Stimulated activated CD4-positive, alpha-beta T cell treated with anti-CD3 and anti-CD28 coated beads, TNF-alpha, amount 100 ng/mL, for 48 hours (primary cell): ENCODE measurements around the gene CMSS1.

Experiments
- DNase-seq, 3 donors: peaks; one replicate each; pipeline ENCODE4 v3.0.0-alpha.2; 2020; ENCODE audit warnings: low read depth in 3 of 3

CMSS1 gene

DNA sequence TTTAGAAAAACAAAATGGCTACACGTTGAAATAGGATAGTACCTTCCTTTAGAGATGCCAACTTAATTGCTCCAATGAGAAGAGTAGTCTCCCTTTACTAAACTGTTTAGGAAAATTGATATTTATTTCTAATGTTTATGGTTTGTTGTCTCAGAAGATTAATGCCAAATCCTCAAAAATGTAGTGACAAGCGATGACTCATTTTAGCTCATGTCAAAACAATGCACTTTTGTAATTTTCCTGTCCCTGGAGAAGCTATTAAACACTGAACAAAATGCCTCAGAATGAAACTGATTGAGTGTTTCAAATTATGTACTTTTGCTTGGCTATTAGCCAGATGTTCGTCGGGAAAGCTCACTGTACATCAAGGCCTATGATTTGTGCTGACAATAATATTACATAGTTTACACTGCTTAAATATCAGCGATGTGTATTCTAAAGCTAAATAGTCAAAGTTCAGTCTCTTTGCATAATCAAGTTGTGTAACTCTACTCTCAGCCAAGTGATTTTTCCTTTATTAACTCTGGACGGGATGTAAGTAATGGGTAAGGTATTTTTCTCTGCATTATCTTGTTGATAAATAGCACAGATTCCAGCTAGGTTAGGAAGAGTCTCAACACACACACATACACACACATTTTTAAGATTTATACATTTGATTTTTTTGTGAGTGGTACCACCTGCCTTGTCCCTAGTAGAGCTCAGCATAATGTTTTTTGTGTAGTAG, 83.7 kb downstream of the CMSS1 start:
- DNase-seq: no peak

DNA sequence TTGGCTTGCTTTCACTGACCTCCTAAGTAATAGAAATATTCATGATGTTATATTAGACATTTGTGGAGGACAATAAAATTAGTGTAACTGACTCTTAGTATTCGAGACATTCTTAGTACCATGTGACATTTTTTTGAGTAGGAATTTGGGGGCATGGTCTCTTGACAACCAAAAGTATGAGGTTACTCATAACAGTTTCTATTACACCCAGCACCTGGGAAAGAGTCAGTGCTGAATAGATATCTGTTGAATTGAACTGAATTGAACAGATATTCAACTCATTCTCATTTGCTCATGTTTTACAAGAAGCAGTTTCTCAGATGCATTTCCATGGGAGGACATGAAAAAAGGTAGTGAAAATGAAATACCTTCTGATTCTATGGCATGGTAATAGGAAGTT, 84.4 kb downstream of the CMSS1 start:
- no peak for DNase-seq

DNA sequence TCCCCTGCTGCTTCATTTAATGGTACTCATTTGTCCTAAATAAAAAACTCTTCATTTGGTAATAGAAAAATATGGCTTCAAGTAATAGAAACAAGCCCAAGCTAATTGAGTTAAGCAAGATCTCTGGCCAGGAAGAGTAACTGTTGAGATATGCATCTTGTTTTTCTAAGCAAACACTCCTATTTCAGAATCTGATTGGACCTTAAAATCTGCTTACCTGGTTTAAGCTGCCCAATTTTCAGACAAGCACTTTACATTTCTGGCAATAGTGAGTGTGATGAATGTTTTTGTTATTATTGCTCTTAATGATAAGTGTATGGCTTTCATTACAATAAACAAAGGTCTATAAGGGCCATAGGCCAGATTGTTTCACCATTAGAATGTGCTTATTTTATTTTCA, 86.2 kb downstream of the CMSS1 start:
- DNase-seq: no peak

DNA sequence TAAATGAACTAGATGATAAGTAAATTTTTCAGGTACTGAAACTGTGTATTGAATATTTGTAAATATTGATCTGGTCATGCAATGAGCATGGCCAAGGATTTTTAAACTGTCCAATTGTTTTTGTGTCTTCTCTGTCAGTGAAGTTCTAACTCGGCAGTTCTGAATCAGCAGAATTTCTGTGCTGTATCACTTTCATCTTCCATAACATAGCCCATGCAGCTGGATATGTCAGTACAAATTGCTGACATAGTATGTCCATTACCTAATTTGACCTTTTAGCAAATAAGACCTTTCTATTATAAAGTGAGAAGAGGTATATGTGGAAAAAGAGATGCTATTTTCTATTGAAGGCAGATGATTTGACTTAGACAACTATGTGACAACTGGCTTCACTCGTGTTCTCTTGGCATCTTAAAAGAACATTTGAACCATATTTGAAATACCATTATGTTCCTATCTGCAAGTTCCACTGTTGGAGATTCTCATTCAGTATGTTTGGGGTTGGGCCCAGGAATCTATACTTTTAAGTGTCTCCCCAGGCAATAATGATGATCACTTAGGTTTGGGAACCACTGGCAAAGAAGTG, 90.4 kb downstream of the CMSS1 start:
- DNase-seq: no peak

DNA sequence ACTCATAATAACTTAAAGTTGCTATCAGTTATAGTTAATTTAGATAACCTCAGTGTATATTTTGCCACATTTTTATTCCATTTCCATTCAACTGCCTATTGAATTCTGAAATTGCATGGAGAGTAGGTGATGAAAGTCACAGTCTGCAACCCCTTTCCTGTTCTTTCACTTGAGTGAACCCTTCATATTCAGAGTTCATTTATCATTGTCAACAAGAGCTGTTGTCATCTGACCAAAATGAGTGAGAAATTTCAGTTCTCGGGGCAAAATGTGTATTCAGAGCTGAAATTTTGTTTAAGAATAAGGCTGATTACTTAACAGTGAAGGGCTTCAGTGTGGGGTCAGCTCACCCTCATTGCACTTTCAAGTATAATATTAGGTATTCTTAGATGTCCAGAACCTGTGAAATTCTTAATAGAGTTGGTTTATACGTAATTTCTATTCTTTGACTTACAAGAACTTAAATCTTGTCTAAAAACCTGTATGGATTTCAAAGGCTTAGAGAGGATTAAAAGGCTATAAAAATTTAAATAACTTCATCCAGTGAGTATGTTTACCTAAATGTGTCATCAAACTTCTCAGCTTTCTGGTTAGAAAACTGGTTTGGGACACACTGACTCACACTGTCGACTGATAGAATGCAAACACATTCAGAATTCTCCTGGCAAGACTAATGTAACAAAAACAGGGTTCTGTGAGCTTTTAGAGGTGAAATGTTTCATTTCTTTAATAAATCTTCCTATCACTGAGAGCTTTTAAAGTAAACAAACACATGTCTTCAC, 92.2 kb downstream of the CMSS1 start:
- no peak for DNase-seq

DNA sequence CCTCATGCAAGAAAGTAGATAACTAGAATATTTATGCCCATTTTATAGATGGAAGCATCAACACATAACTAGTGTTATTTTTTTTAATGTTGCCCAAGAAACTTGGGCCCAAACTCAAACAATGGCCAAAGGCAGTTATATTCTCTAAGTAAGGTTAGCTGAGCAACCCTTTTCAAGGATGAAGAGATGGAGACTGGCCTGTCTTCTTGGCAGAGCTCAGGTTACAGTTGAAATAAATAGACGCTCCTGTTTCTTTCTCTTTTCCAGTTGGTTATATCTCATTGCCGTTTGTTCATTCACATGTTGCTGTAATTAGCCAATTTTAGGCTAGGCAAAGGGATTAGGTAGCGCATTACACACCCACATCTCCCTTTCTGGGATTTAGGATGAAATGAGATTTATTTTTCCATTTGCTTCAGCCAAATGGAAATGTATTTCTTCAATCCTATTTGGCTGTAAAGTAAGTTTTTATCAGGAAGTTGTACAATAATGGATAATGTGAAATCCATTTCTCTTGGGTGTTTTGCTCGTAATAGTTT, 93.2 kb downstream of the CMSS1 start:
- no peak for DNase-seq

DNA sequence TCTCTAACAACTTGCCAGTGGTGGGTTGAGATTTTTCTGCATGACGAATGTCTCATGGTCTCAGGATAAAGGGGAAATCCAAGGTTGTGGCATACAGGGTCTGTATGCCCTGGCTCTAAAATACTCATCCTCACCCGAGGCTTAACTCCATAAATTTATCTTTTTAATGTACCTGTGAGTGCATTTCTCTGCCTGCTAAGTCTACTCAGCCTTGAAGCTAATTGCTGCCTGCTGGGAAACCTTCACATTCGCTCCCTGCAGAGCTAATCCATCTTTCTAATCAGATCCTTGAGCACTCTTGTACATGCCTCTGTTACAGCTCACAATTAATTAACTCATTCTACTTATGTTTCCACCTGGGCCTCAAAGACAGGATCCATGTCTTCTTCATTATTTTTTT, 93.8 kb downstream of the CMSS1 start:
- no peak for DNase-seq

DNA sequence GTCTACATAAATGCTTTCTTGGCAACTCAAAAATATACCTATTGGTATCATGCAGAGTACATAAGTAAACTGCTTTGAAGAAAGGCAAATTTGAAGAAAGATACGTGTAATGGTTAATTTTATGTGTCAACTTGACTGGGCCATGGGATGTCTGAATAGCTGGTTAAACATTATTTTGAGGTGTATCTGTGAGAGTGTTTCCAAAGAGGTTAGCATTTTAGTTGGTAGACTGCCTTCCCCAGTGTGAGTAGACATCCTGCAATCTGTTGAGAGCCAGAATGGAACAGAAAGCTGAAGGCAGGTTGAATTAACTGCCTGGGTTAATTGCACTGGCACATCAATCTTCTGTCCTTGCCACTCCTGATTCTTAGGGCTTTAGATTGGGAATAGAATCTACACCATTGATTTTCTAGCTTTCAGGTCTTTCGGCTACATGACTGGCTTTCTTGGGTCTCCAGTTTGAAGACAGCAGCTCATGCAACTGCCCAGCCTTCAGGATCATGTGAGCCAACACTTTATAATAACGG, 98.3 kb downstream of the CMSS1 start:
- DNase-seq: no peak

DNA sequence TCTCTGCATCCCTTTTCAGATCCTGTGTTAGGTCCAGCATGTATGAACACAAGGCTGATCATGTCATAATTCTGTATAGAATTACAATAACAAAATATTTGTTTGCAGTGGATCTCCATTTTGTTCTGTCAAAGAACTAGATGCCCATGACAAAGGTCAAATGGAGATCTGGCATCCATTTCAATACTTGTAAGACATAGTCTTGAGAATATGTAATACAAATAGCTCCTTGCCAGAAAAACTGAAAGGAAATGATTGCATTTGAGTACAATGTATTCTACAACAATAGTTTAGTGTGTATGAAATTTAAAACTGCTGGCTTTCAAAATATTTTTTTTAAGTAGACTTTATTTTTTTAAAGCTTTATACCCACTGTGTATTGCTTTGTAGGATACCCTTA, 101.1 kb downstream of the CMSS1 start:
- no peak for DNase-seq

DNA sequence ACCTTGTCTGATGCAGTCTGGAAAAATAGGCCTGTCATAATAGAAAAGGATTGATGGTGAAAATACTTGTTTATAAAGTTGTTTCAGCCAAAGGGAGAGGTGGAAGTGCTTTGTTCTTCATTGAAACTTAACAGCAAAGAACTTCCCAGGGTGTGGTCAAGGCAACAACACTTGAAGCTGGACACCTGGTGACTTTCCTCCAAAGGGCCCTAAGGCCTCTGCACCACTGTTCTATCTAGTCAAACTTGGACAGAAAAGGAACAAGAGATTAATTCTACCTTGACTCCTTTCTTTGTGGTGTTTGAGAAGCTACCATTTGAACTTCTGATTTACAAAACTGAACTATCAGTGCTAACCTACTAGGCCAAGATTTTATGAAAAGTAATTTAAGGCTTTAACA, 102.0 kb downstream of the CMSS1 start:
- DNase-seq: no peak

DNA sequence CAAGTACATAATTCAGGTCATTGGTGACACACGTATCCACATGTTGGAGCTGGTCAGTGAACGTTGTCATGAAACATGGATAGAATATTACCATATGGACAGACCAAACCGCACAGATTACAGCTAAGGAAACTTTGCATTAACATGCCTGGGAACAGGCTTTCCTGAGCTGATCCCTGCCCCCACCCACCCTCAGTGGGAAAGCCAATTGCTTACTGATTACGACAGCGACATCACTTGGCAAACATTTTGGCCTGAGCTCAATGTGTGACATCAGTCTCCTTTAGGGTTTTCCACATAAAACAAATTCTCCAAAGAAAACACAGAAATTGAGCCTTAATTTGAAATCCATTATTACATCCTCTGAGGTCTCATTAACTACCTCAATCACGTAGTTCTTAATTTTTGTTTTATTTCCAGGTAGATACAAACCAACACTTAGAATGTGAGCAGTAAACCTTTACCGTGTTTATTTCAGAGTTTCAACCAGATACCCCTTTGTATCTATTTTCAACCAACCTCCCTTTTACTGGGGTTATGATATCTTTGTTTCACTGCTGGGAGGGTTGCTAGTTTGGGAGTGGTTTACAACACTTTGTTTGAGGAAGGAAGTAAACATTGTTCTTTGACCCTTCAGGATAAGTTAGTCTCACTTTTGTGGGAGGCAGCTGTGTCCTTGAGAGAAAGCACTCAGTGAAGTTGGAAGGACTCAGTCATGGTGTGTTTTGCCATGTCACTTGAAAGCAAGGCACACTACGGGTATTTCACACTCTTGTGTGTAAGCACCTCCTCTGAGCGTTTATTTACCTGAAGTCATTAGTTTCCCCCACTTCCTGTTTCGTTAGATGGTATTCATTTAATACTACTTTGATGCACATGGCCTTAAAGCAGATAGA, 103.1 kb downstream of the CMSS1 start:
- no peak for DNase-seq

DNA sequence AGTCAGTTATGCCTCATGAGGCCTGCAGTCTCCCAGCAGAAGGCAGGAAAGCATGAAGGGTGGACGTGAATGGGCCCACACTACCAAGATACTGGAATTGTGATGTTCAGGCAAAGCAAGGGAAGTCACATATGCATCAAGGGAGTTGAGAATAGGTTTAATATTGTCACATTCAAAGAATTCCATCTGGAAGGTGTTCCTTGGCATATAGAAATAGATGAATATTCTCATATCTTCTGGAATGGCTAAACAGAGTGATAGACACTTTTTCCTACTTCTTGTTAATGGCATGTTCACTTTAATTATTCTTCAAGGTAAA, 103.7 kb downstream of the CMSS1 start:
- no peak for DNase-seq

DNA sequence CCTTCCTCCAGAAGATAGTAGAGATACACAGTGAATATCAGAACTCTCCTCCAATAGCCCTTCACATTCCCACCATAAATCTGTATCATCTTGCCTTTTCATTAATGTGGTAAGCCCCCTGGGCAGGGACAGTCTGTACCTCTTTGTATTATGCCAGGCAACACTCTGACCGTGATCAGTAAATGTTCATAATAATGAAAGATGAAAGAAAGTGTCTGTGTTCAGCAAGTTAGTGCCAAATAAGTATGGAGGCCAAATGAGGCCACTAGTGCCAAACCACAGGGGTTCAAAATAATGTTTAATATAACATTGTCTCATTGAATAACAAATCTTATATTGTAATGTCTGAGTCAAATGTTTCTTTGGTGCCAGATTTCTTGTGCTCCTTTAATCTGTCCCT, 104.3 kb downstream of the CMSS1 start:
- DNase-seq: no peak

DNA sequence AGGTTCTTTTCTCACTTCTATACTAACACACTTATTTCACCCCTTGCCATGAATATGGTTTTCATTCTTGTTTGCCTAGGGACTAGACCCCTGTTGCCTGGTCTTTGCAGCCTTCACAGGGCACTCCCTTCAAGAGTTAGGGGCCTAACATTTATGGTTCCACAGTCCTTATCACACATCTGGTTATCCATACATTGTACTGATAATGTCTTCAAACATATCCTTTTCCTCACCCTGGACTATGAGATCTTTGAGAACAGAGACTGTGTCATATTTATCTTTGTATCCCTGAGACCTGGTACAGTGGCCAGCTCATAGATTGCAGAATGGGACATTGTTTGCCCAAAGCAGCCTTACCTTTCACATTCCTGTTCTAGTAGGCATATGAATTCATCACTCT, 106.2 kb downstream of the CMSS1 start:
- no peak for DNase-seq

DNA sequence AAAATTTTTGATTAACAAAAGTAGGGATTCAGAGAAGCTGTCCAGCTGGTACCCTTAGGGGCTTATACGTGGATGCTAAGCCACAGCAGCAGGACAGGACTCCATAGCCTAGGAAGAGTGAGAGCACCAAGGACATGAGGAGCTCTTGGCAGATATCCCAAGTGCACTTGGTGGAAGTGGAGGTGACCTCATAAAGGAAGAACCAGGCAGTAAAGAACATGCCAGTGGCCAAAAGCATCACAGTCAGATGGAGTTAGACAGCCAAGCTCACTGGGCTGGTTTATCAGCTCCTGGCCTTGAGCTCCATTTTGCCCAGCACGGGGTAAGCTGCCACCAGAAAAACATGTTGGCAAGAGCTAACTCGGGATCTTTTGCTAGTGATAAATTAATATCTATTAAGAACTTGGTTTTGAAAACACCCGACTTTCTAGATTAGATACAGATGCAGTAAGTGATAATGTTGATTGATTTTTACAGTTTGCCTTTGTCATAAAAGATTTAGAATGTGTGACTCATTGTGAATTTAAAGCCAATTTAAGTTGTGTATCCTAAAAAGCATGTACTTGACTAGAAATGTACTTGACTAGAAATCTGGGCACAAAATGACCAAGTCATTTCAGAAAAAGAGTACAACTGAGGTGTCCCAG, 108.0 kb downstream of the CMSS1 start:
- no peak for DNase-seq

DNA sequence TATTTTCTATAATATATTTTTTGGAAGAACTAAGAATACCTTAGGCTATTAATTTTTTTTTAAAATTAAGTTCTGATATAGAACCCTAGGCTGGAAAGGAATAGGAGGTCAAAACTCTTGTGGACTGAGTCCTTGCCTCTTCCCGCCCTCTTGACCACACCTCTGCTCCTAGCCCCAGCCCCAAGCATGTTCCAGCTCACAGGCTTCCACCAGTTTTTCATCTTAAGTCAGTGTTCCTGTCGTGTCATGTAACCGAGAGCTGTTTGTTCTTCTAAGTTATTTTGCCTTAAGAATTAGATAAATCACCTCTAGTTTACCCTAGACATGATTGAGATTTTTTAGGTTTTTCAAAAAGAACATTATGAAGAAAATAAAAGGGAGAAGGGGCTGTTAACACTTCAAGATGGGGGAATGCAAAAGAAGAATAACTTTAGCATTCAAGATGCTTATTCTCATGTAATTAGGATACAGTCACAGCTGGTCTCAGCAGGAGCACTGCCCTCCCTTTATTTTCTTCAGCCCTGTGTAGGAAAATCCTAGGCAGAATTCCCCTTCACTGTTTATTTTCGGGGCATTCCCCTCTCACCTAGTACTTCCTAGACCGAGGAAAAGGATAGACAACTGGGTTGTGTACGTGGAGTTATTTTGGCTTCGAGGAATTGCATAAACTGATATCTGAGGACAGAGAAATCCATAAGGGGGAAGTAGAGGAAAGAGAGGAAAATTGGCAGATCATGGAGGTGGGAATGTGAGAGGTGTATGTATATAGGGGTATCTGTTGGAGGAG, 110.2 kb downstream of the CMSS1 start:
- DNase-seq: no peak

DNA sequence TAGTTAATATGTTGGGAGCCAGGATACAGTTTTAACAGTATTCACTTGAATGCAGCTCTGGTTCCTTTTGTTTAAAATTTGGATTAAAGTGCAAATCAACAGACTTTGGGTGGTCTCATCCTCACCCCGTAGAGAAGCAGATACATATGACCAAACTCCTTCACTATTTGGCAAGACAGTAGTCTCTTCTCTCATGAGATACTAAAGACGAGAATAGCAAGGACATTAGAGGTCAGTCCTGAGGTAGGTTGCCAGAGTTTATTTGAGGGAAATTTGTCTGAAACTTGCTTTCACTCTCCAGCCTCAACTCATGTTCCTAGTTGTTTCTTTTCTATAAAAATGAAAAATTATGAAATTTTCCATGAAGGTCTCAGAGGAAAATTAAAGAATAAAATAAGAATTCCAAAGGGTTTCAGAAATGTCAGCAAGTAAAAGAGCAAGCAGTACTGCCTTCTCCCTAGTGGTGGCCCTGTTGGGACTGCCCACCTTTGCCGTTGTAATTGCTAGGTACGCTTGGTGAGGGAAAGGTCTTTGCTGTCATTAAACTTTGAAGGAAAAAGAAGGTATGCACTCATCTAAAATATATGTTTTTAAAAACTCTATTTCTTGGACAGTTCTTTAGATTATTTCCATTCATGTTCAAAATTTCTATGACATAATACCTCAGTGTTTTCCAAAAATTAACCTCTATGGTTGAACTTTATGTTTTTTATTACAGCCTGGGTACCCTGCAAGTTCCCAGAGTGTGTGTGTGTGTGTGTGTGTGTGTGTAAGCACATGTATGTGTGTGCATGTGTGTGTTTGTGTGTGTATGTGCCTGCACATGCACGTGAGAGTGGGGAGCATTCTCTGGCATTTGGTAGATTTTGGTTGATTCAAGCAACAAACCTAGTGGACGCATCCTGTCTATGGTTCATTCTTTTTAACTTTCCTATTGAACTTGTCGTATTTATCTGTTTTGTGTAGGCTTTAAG, 111.4 kb downstream of the CMSS1 start:
- no peak for DNase-seq

DNA sequence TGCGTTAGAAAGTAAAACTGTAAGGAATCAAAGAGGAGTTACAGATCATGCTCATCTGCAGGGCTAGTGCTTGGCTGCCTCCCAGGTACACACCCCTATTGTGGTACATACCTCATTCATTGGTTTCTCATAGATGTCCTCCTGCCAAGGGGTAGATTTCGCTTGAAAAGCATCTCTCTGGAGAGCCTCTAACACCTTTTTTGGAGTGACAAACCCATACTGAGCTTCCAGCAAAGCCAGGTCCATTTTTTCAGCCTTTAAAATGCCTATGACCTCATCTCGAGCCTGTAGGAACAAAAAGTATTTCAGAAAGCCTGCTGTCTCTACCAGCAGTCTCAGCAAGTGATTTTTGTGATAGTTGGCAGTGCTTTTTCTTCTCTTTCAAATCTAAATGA, 112.1 kb downstream of the CMSS1 start:
- no peak for DNase-seq

DNA sequence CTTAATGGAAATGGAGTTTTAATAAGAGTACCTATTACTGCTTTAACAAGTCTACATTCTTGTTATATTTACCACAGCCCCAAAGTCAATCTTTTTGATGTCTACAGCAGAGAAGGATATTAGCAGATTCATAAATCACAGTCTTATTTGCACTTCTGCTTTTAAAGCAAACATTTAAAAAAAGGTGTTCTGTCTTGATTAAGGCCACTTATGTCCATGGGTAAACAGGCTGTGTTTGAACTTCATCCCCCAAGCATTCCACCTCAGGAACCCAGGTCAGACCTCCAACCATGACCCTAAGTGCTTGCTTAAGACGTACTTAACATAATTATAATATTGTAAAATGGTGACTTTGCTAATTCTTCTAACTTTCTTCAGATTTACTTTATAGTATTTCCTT, 113.4 kb downstream of the CMSS1 start:
- DNase-seq: no peak
